H1 (cell line): Measurements from ENCODE around the gene NDUFA1. TPM values are rescaled to one million over a fixed set of nuclear protein-coding genes. Genes with fewer than 3 reads are reported as not detected.

Experiments used
- BACH1 ChIP-seq: IDR thresholded peaks from 2 replicates; pipeline ENCODE4 v1.6.1; 2012; ENCODE audit warnings: low read length, improper control_type of control experiment
- CBX5 ChIP-seq: fragments of 300-800, 300-1000 bp; sonication (generic); IDR thresholded peaks from 2 replicates; pipeline ENCODE4 v1.7.1; 2016; ENCODE audit warnings: antibody characterized with exemption, low read length, low read depth
- CHD7 ChIP-seq: fragments of 300-600 bp; sonication (generic); IDR thresholded peaks from 2 replicates; pipeline ENCODE4 v1.7.1; 2012; ENCODE audit warnings: low read length, moderate library complexity, mild to moderate bottlenecking, inconsistent platforms; ENCODE audit not compliant: insufficient replicate concordance
- FOSL1 ChIP-seq: IDR thresholded peaks from 2 replicates; pipeline ENCODE4 v1.6.1; 2011; ENCODE audit warnings: mild to moderate bottlenecking, low read depth, low read length, moderate library complexity; ENCODE audit not compliant: insufficient read depth
- HDAC2 ChIP-seq, 2 experiments: fragments of 300-600 bp in 1 of 2; sonication (generic) in 1 of 2; IDR thresholded peaks; 2 replicates each; pipeline ENCODE4 v1.6.1; 2011 to 2012; ENCODE audit warnings: low read depth in 2 of 2, low read length in 2 of 2, mild to moderate bottlenecking in 2 of 2, moderate library complexity in 2 of 2, borderline replicate concordance in 1 of 2, inconsistent platforms in 1 of 2
- JUND ChIP-seq: IDR thresholded peaks from 2 replicates; pipeline ENCODE4 v1.6.1; 2011; ENCODE audit warnings: mild to moderate bottlenecking, improper control_type of control experiment, low read length
- KDM5A ChIP-seq: fragments of 200-600 bp; IDR thresholded peaks from 2 replicates; pipeline ENCODE4 v1.7.1; 2012; ENCODE audit warnings: mild to moderate bottlenecking, low read length, inconsistent platforms, mixed read lengths
- POLR2A ChIP-seq, 2 experiments: IDR thresholded peaks; 1 replicate in 1 of 2; 2 replicates in 1 of 2; pipeline ENCODE4 v1.6.1; 2011; ENCODE audit warnings: low read depth in 2 of 2, low read length in 2 of 2, mild to moderate bottlenecking in 2 of 2; ENCODE audit errors: control extremely low read depth in 1 of 2
- RNF2 ChIP-seq: fragments of 200-900, 300-1000 bp; sonication (generic); IDR thresholded peaks from 2 replicates; pipeline ENCODE4 v1.7.1; 2016; ENCODE audit warnings: borderline replicate concordance, low read depth, mild to moderate bottlenecking, antibody characterized with exemption, low read length; ENCODE audit not compliant: poor library complexity, severe bottlenecking; ENCODE audit errors: missing control alignments
- SIN3A ChIP-seq, 2 experiments: IDR thresholded peaks in 1 of 2; conservative IDR thresholded peaks in 1 of 2; 2 replicates each; pipeline ENCODE4 v1.6.1; 2011 to 2012; ENCODE audit warnings: low read length in 2 of 2, improper control_type of control experiment in 1 of 2, low read depth in 1 of 2, mild to moderate bottlenecking in 1 of 2
- TBP ChIP-seq: IDR thresholded peaks from 2 replicates; pipeline ENCODE4 v1.6.1; 2011; ENCODE audit warnings: low read depth, low read length, improper control_type of control experiment
- YY1 ChIP-seq: IDR thresholded peaks from 2 replicates; pipeline ENCODE4 v1.6.1; 2011; ENCODE audit warnings: low read depth, mild to moderate bottlenecking, low read length
- polyA plus RNA-seq, 7 experiments: library from polyadenylated mRNA; depleted of rRNA in 3 of 7; stranded (reverse) in 5 of 7; unstranded in 2 of 7; fragments of >200 nt in 5 of 7; fragments of 200-250 nt in 2 of 7; gene quantifications; 1 replicate in 5 of 7; 2 replicates in 1 of 7; 4 replicates in 1 of 7; pipeline versions ENCODE4 v1.2.1 to v1.2.3, GENCODE V29; 2011 to 2013; ENCODE audit warnings: missing spikeins in 2 of 7, mixed read lengths in 2 of 7
- total RNA-seq: library from RNA; stranded (reverse); fragmentation: NEBNext Ultra II Directional; extraction: Animal tissue kit (Norgen Biotek cat#: 25700); gene quantifications from 2 replicates; pipeline ENCODE4 v1.2.1, GENCODE V29; 2021

The NDUFA1 gene
- total and polyA plus RNA-seq, 2 of the 8 experiments (the other 6 are each of a cell fraction or from before 2014, with no cell fraction given): 65.6 to 69.7 TPM

GRCh38 chrX:119880076-119880475, 8.4 kb downstream of the NDUFA1 start (continued):
- TF ChIP-seq CHD7 (no peak), TBP (no peak), YY1 (no peak), CBX5 (no peak), RNF2 (no peak), SIN3A (conservative IDR thresholded peaks at IDR 0.05 in 1 of 2, IDR thresholded peaks at IDR 0.05 in 1 of 2; ENCODE audit: low read depth in 1 of 2, low read length in 2 of 2) (no peak), HDAC2 (IDR thresholded peaks at IDR 0.05; ENCODE audit: borderline replicate concordance in 1 of 2, low read depth in 2 of 2, low read length in 2 of 2) (no peak), FOSL1 (no peak), KDM5A (no peak), JUND (no peak), POLR2A (IDR thresholded peaks at IDR 0.05; ENCODE audit: control extremely low read depth in 1 of 2, low read depth in 2 of 2, low read length in 2 of 2) (no peak), BACH1 (no peak)
